Choroid plexus epithelial cell (primary cell): ENCODE results near the gene RAPGEF4.
"Not testable (repeated sequence)": the region's sequence is repeated elsewhere in the genome, so short reads cannot be mapped to it uniquely, and the experiment has no call there.

Experiments used
- DNase-seq: peaks from one replicate; pipeline ENCODE4 v3.0.0-alpha.2; 2010; ENCODE audit warnings: low read depth
- H3K4me3 ChIP-seq: 2 replicates; pipeline ENCODE4 v1.5.1; 2011; ENCODE audit warnings: low read depth, mild to moderate bottlenecking, control low read depth, low read length, moderate library complexity
- CTCF ChIP-seq: conservative IDR thresholded peaks from 2 replicates; pipeline ENCODE4 v1.5.1; 2011; ENCODE audit warnings: low read depth, mild to moderate bottlenecking, control low read depth, inconsistent platforms, low read length, moderate library complexity

RAPGEF4 gene

GRCh38 chr2:173030561-173031490 lies 295.2 kb downstream of the RAPGEF4 start:
- DNase-seq: no peak
- no peak for TF ChIP-seq CTCF
- no peak overlapping the region for H3K4me3 ChIP-seq

- H3K4me3 ChIP-seq: no peak overlapping the region
- DNase-seq: no peak
- no peak for TF ChIP-seq CTCF
Measured at GRCh38 chr2:173032032-173032431, 296.4 kb downstream of the RAPGEF4 start.

- no peak overlapping the region for H3K4me3 ChIP-seq
- TF ChIP-seq CTCF: no peak
- no peak for DNase-seq
Measured at GRCh38 chr2:173033084-173033483, 297.4 kb downstream of the RAPGEF4 start.

- H3K4me3 ChIP-seq: no peak overlapping the region
- DNase-seq: no peak
- no peak for TF ChIP-seq CTCF
Measured at GRCh38 chr2:173034143-173034542, 298.5 kb downstream of the RAPGEF4 start.

GRCh38 chr2:173037245-173038120 lies 301.8 kb downstream of the RAPGEF4 start:
- peak; percentile 68 for DNase-seq
- H3K4me3 ChIP-seq: no peak overlapping the region
- no peak for TF ChIP-seq CTCF

GRCh38 chr2:173038257-173038656 lies 302.6 kb downstream of the RAPGEF4 start:
- DNase-seq, H3K4me3 ChIP-seq: not testable (repeated sequence)

GRCh38 chr2:173040729-173041128 lies 305.1 kb downstream of the RAPGEF4 start:
- H3K4me3 ChIP-seq: no peak overlapping the region
- no peak for DNase-seq
- no peak for TF ChIP-seq CTCF
